Keratinocyte (primary cell): ENCODE data around the gene B3GAT1. TPM values are rescaled to one million over a fixed set of nuclear protein-coding genes. Genes with fewer than 3 reads are reported as not detected.

Source experiments
- DNase-seq: peaks from one replicate; pipeline ENCODE4 v3.0.0-alpha.2; 2011; ENCODE audit warnings: low read depth, missing footprints, low spot score
- FAIRE-seq: peaks from 2 replicates; lab custom pipeline; 2011; peaks lifted over from hg19 to GRCh38; lab: Jason Lieb, UNC
- H2AFZ ChIP-seq: 2 replicates; pipeline ENCODE4 v1.6.0; 2012; ENCODE audit warnings: low read length, control low read depth, inconsistent platforms; ENCODE audit not compliant: control insufficient read depth
- H3K27ac ChIP-seq: 2 replicates; pipeline ENCODE4 v1.5.1; 2011; ENCODE audit warnings: low read length; ENCODE audit not compliant: control insufficient read depth, insufficient read depth
- H3K27me3 ChIP-seq: 3 replicates; pipeline ENCODE4 v1.6.0; 2011; ENCODE audit warnings: low read length; ENCODE audit not compliant: control insufficient read depth, insufficient read depth; ENCODE audit errors: extremely low read depth
- H3K36me3 ChIP-seq, 2 experiments: 2 replicates in 1 of 2; 3 replicates in 1 of 2; pipeline ENCODE4 v1.5.1; 2011; ENCODE audit warnings: low read length in 2 of 2, mild to moderate bottlenecking in 1 of 2; ENCODE audit not compliant: control insufficient read depth in 2 of 2, insufficient read depth in 2 of 2; ENCODE audit errors: extremely low read depth in 1 of 2
- H3K4me1 ChIP-seq: 3 replicates; pipeline ENCODE4 v1.5.1; 2011; ENCODE audit warnings: low read length; ENCODE audit not compliant: control insufficient read depth, insufficient read depth; ENCODE audit errors: extremely low read depth
- H3K4me2 ChIP-seq: 3 replicates; pipeline ENCODE4 v1.6.0; 2011; ENCODE audit warnings: low read depth, low read length; ENCODE audit not compliant: control insufficient read depth, insufficient read depth; ENCODE audit errors: extremely low read depth
- H3K4me3 ChIP-seq, 3 experiments: fragments of 200-600 bp in 1 of 3; sonication (generic) in 1 of 3; 2 replicates in 2 of 3; 3 replicates in 1 of 3; pipeline ENCODE4 v1.5.1; 2011 to 2016; ENCODE audit warnings: low read length in 3 of 3, mild to moderate bottlenecking in 3 of 3, control low read depth in 2 of 3, inconsistent platforms in 1 of 3, low read depth in 1 of 3, mixed read lengths in 1 of 3, mixed run types in 1 of 3, moderate library complexity in 1 of 3; ENCODE audit not compliant: control insufficient read depth in 2 of 3, insufficient read depth in 2 of 3; ENCODE audit errors: extremely low read depth in 1 of 3
- H3K79me2 ChIP-seq: 2 replicates; pipeline ENCODE4 v1.6.0; 2012; ENCODE audit warnings: low read length; ENCODE audit not compliant: control insufficient read depth, insufficient read depth
- H3K9ac ChIP-seq: 3 replicates; pipeline ENCODE4 v1.6.0; 2011; ENCODE audit warnings: low read length; ENCODE audit not compliant: control insufficient read depth, insufficient read depth; ENCODE audit errors: extremely low read depth
- H3K9me1 ChIP-seq: 3 replicates; pipeline ENCODE4 v1.6.0; 2011; ENCODE audit warnings: low read length; ENCODE audit not compliant: control insufficient read depth, insufficient read depth; ENCODE audit errors: extremely low read depth
- H3K9me3 ChIP-seq: 2 replicates; pipeline ENCODE4 v1.5.1; 2012; ENCODE audit warnings: low read depth, low read length; ENCODE audit not compliant: control insufficient read depth
- H4K20me1 ChIP-seq: 3 replicates; pipeline ENCODE4 v1.6.0; 2011; ENCODE audit warnings: low read length; ENCODE audit not compliant: control insufficient read depth, insufficient read depth; ENCODE audit errors: extremely low read depth
- CTCF ChIP-seq, 3 experiments: IDR thresholded peaks in 1 of 3; conservative IDR thresholded peaks in 1 of 3; optimal IDR thresholded peaks in 1 of 3; 2 replicates in 2 of 3; 3 replicates in 1 of 3; pipeline versions ENCODE3 to v1.5.1; 2011; ENCODE audit warnings: low read length in 3 of 3, mild to moderate bottlenecking in 3 of 3, moderate library complexity in 2 of 3, control low read depth in 1 of 3, inconsistent platforms in 1 of 3; ENCODE audit not compliant: insufficient read depth in 2 of 3; ENCODE audit errors: extremely low read depth in 1 of 3
- EZH2 ChIP-seq: IDR thresholded peaks from one replicate; pipeline ENCODE4 v1.6.1; 2012; ENCODE audit warnings: inconsistent platforms, mild to moderate bottlenecking, low read length, moderate library complexity
- dilution Hi-C: fragments of 300-500 bp; cut with MboI; formaldehyde crosslinking; loops from one replicate; pipeline ENCODE4 v1.7.0; 2020; ENCODE audit warnings: low sequenced_read_pairs; ENCODE audit not compliant: extremely low pct_ligation_motif_present
- polyA plus RNA-seq, 5 experiments: library from polyadenylated mRNA; depleted of rRNA in 3 of 5; stranded (reverse) in 3 of 5; stranded (forward) in 1 of 5; unstranded in 1 of 5; fragments of >200 nt; gene quantifications; 1 replicate in 1 of 5; 2 replicates in 3 of 5; 3 replicates in 1 of 5; pipeline versions ENCODE4 v1.2.1 to v1.2.3, GENCODE V29; 2011 to 2012; ENCODE audit warnings: missing spikeins in 2 of 5, low read depth in 1 of 5, low replicate concordance in 1 of 5

The B3GAT1 gene
- polyA plus RNA-seq, 1 donor (not counting 4 experiments of a cell fraction or from before 2014, with no cell fraction given) = 0.04 TPM

GRCh38 chr11:134449713-134450112 lies 37.7 kb upstream of the B3GAT1 start:
- Histone ChIP-seq H4K20me1 (no peaks in the 10 kb centered on the region), H3K9me1 (no peaks in the 10 kb centered on the region), H3K9ac (no peak overlapping the region), H3K27ac (no peak overlapping the region), H3K4me3 (no peak overlapping the region), H3K79me2 (no peaks in the 10 kb centered on the region), H3K27me3 (no peaks in the 10 kb centered on the region), H2AFZ (no peak overlapping the region), H3K4me2 (no peak overlapping the region), H3K4me1 (no peaks in the 10 kb centered on the region), H3K36me3 (no peaks in the 10 kb centered on the region), H3K9me3 (peaks cover 2% of the 10 kb centered on the region)
- no peak for FAIRE-seq
- TF ChIP-seq EZH2 (no peak), CTCF (optimal IDR thresholded peaks at IDR 0.05 in 1 of 3, IDR thresholded peaks at IDR 0.05 in 1 of 3, conservative IDR thresholded peaks at IDR 0.05 in 1 of 3; ENCODE audit: extremely low read depth in 1 of 3, insufficient read depth in 2 of 3, low read length in 3 of 3) (no peak)
- no peak for DNase-seq
- dilution Hi-C loops = no loop called here

DNA sequence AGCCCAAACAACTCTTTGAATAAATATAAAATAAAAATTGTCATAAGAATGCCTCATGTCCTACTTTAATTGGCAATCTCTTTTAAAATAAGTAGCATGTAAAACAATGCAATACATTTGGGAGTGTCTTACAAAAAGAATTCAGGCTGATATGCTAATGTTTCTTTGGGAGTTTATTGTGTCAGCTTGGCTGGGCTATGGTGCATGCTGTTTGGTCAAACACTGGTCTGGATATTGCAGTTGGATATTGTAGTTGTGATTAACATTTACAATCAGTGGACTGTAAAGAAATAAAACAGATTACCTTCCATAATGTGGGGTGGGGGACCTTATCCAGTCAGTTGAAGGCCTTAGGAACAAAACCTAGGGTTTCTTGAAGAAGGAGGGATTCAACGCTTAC lies 37.0 kb upstream of the B3GAT1 start:
- no peak for TF ChIP-seq CTCF (optimal IDR thresholded peaks at IDR 0.05 in 1 of 3, IDR thresholded peaks at IDR 0.05 in 1 of 3, conservative IDR thresholded peaks at IDR 0.05 in 1 of 3; ENCODE audit: extremely low read depth in 1 of 3, insufficient read depth in 2 of 3, low read length in 3 of 3)
- no peak for TF ChIP-seq EZH2
- Histone ChIP-seq H3K9ac (no peak overlapping the region), H3K9me1 (no peaks in the 10 kb centered on the region), H3K79me2 (no peaks in the 10 kb centered on the region), H3K9me3 (peaks cover 2% of the 10 kb centered on the region), H3K27me3 (no peaks in the 10 kb centered on the region), H2AFZ (no peak overlapping the region), H3K36me3 (no peaks in the 10 kb centered on the region), H3K4me1 (no peaks in the 10 kb centered on the region), H3K4me2 (no peak overlapping the region), H3K27ac (no peak overlapping the region), H3K4me3 (no peak overlapping the region), H4K20me1 (no peaks in the 10 kb centered on the region)
- FAIRE-seq (no peak), DNase-seq (no peak)
- dilution Hi-C loops = no loop called here
